ENCODE measurements around the gene VPS26C.

- TF ChIP-seq CTCF (IDR thresholded peaks at IDR 0.05), result no peak
- no peak for TF ChIP-seq POLR2A (IDR thresholded peaks at IDR 0.05)
Observed at GRCh38 chr21:37273440-37273839, 6.3 kb upstream of the VPS26C start.
